Activated CD4-positive, CD25-positive, alpha-beta regulatory T cell (primary cell): ENCODE measurements around the gene CAPZB.
"Not testable (repeated sequence)": the region's sequence is repeated elsewhere in the genome, so short reads cannot be mapped to it uniquely, and the experiment has no call there.

Experiments used
- DNase-seq, 4 experiments: peaks; one replicate each; lab custom pipeline; 2025; lab: John Stamatoyannopoulos, UW

CAPZB gene

GRCh38 chr1:19497443-19497842, 12.1 kb upstream of the CAPZB start:
- not testable (repeated sequence) for DNase-seq

GRCh38 chr1:19496527-19496874, 11.2 kb upstream of the CAPZB start:
- DNase-seq, result no peak

GRCh38 chr1:19495799-19496526, 10.6 kb upstream of the CAPZB start:
- no peak for DNase-seq

- no peak for DNase-seq
These were observed 9.8 kb upstream of the CAPZB start for GRCh38 chr1:19495000-19495656.

- no peak for DNase-seq
These were observed 8.2 kb upstream of the CAPZB start for GRCh38 chr1:19493547-19493946.

- DNase-seq, result no peak
These were observed 4.7 kb upstream of the CAPZB start for GRCh38 chr1:19489996-19490395.

GRCh38 chr1:19488136-19488535, 2.8 kb upstream of the CAPZB start:
- DNase-seq, result no peak

GRCh38 chr1:19484798-19485361, 459 bp downstream of the CAPZB start:
- DNase-seq, result no peak

GRCh38 chr1:19484338-19484797, 971 bp downstream of the CAPZB start:
- DNase-seq, result no peak

- DNase-seq, result no peak
These were observed 1.6 kb downstream of the CAPZB start for GRCh38 chr1:19483691-19484090.

GRCh38 chr1:19483261-19483660, 2.1 kb downstream of the CAPZB start:
- no peak for DNase-seq

- no peak for DNase-seq
These were observed 3.4 kb downstream of the CAPZB start for GRCh38 chr1:19481826-19482398.

- no peak for DNase-seq
These were observed 5.1 kb downstream of the CAPZB start for GRCh38 chr1:19480282-19480681.

- DNase-seq, result no peak
These were observed 5.8 kb downstream of the CAPZB start for GRCh38 chr1:19479351-19480120.

- DNase-seq, result no peak
These were observed 7.0 kb downstream of the CAPZB start for GRCh38 chr1:19478322-19478721.

GRCh38 chr1:19477284-19478249, 7.8 kb downstream of the CAPZB start:
- DNase-seq, result no peak

GRCh38 chr1:19476450-19477190, 8.7 kb downstream of the CAPZB start:
- no peak for DNase-seq

GRCh38 chr1:19475296-19475695, 10.0 kb downstream of the CAPZB start:
- no peak for DNase-seq

- DNase-seq, result no peak
These were observed 13.2 kb downstream of the CAPZB start for GRCh38 chr1:19472174-19472573.

- no peak for DNase-seq
These were observed 16.3 kb downstream of the CAPZB start for GRCh38 chr1:19469004-19469403.
